ENCODE results near the gene IMPG2. TPM values are rescaled to one million over a fixed set of nuclear protein-coding genes. Genes with fewer than 3 reads are reported as not detected.

IMPG2 gene
- total and polyA plus RNA-seq, 9 donors = 0.06 to 8.7 (median 0.38) TPM

GRCh38 chr3:101278727-101279126 lies 41.6 kb downstream of the IMPG2 start:
- TF ChIP-seq POLR2A (IDR thresholded peaks at IDR 0.05) (no peak), EP300 (IDR thresholded peaks at IDR 0.05) (no peak)
- TF ChIP-seq, protein P1, sequence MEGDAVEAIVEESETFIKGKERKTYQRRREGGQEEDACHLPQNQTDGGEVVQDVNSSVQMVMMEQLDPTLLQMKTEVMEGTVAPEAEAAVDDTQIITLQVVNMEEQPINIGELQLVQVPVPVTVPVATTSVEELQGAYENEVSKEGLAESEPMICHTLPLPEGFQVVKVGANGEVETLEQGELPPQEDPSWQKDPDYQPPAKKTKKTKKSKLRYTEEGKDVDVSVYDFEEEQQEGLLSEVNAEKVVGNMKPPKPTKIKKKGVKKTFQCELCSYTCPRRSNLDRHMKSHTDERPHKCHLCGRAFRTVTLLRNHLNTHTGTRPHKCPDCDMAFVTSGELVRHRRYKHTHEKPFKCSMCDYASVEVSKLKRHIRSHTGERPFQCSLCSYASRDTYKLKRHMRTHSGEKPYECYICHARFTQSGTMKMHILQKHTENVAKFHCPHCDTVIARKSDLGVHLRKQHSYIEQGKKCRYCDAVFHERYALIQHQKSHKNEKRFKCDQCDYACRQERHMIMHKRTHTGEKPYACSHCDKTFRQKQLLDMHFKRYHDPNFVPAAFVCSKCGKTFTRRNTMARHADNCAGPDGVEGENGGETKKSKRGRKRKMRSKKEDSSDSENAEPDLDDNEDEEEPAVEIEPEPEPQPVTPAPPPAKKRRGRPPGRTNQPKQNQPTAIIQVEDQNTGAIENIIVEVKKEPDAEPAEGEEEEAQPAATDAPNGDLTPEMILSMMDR (IDR thresholded peaks at IDR 0.05) = no peak
- H3K4me3 ChIP-seq = no peak overlapping the region
- no peak for DNase-seq
- H3K36me3 ChIP-seq = no peaks in the 10 kb centered on the region
- no peaks in the 10 kb centered on the region for H3K27me3 ChIP-seq
- H3K9me3 ChIP-seq = no peaks in the 10 kb centered on the region
- intact Hi-C loops (cut with DNase I) = no loop called here
- H3K27ac ChIP-seq = no peak overlapping the region
- H3K4me1 ChIP-seq (ENCODE audit: insufficient read depth) = no peaks in the 10 kb centered on the region

- intact Hi-C loops (cut with DNase I) = no loop called here
- TF ChIP-seq POLR2A (IDR thresholded peaks at IDR 0.05) = no peak
- TF ChIP-seq, protein P1 (IDR thresholded peaks at IDR 0.05) = no peak
- 82 to 94% (median 88%) methylated on average over 2 of the region's 2 CpGs for WGBS, 3 donors
- Histone ChIP-seq H3K36me3 (no peaks in the 10 kb centered on the region), H3K4me3 (no peak overlapping the region), H3K27me3 (no peaks in the 10 kb centered on the region), H3K4me1 (ENCODE audit: insufficient read depth) (no peaks in the 10 kb centered on the region), H3K9me3 (no peaks in the 10 kb centered on the region), H3K27ac (no peak overlapping the region)
- DNase-seq = no peak
Observed at GRCh38 chr3:101273608-101274007, 46.8 kb downstream of the IMPG2 start.

GRCh38 chr3:101273156-101273555 lies 47.2 kb downstream of the IMPG2 start:
- Histone ChIP-seq H3K27me3 (no peaks in the 10 kb centered on the region), H3K27ac (no peak overlapping the region)

GRCh38 chr3:101271728-101272127 lies 48.6 kb downstream of the IMPG2 start:
- DNase-seq = no peak
- TF ChIP-seq POLR2A (IDR thresholded peaks at IDR 0.05) (no peak), EP300 (IDR thresholded peaks at IDR 0.05) (no peak)
- TF ChIP-seq, protein P1 (IDR thresholded peaks at IDR 0.05) = no peak
- H3K27me3 ChIP-seq = no peaks in the 10 kb centered on the region
- intact Hi-C loops (cut with DNase I) = no loop called here
- no peaks in the 10 kb centered on the region for H3K9me3 ChIP-seq
- H3K36me3 ChIP-seq = no peaks in the 10 kb centered on the region
- WGBS, 3 donors = 82 to 86% (median 84%) methylated on average over 4 of the region's 4 CpGs
- H3K4me1 ChIP-seq (ENCODE audit: insufficient read depth) = no peaks in the 10 kb centered on the region
- no peak overlapping the region for H3K4me3 ChIP-seq
- H3K27ac ChIP-seq = no peak overlapping the region

More at GRCh38 chr3:101273156-101273555, 47.2 kb downstream of the IMPG2 start:
- Histone ChIP-seq H3K9me3 (no peaks in the 10 kb centered on the region), H3K36me3 (no peaks in the 10 kb centered on the region), H3K4me3 (no peak overlapping the region), H3K4me1 (ENCODE audit: insufficient read depth) (no peaks in the 10 kb centered on the region)
- DNase-seq = no peak
- intact Hi-C loops (cut with DNase I) = no loop called here
- TF ChIP-seq EP300 (IDR thresholded peaks at IDR 0.05) = no peak
- TF ChIP-seq, protein P1 (IDR thresholded peaks at IDR 0.05) = no peak
- no peak for TF ChIP-seq POLR2A (IDR thresholded peaks at IDR 0.05)

- H3K27me3 ChIP-seq = no peaks in the 10 kb centered on the region
- no peak for DNase-seq
- 81 to 87% (median 84%) methylated on average over 5 of the region's 5 CpGs for WGBS, 3 donors
- intact Hi-C loops (cut with DNase I) = no loop called here
- no peaks in the 10 kb centered on the region for H3K36me3 ChIP-seq
- H3K4me3 ChIP-seq = no peak overlapping the region
- TF ChIP-seq POLR2A (IDR thresholded peaks at IDR 0.05) (no peak), EP300 (IDR thresholded peaks at IDR 0.05) (no peak)
- TF ChIP-seq, protein P1 (IDR thresholded peaks at IDR 0.05) = no peak
- no peak overlapping the region for H3K27ac ChIP-seq
- peaks cover 2% of the 10 kb centered on the region for H3K4me1 ChIP-seq (ENCODE audit: insufficient read depth)
- H3K9me3 ChIP-seq = no peaks in the 10 kb centered on the region
Observed at GRCh38 chr3:101270149-101270548, 50.2 kb downstream of the IMPG2 start.

Measured in ovary (tissue), 9 donors.